Testis (tissue), 2 donors: ENCODE results near the gene FAM221B.

ENCODE experiments used
- POLR2A ChIP-seq: fragments of 450-650 bp; IDR thresholded peaks from one replicate; pipeline ENCODE4 v1.6.1; 2017; ENCODE audit warnings: antibody characterized with exemption, mild to moderate bottlenecking, moderate library complexity
- TF ChIP-seq, protein P1 (sequence below), 3 experiments: fragments of 450-650 bp in 2 of 3; fragments of 200-600 bp in 1 of 3; sonication (generic) in 1 of 3; IDR thresholded peaks; one replicate each; pipeline ENCODE4 v1.5.1; 2016 to 2019; ENCODE audit warnings: antibody characterized with exemption in 3 of 3, mild to moderate bottlenecking in 2 of 3, moderate library complexity in 1 of 3

- TF ChIP-seq, protein P1, sequence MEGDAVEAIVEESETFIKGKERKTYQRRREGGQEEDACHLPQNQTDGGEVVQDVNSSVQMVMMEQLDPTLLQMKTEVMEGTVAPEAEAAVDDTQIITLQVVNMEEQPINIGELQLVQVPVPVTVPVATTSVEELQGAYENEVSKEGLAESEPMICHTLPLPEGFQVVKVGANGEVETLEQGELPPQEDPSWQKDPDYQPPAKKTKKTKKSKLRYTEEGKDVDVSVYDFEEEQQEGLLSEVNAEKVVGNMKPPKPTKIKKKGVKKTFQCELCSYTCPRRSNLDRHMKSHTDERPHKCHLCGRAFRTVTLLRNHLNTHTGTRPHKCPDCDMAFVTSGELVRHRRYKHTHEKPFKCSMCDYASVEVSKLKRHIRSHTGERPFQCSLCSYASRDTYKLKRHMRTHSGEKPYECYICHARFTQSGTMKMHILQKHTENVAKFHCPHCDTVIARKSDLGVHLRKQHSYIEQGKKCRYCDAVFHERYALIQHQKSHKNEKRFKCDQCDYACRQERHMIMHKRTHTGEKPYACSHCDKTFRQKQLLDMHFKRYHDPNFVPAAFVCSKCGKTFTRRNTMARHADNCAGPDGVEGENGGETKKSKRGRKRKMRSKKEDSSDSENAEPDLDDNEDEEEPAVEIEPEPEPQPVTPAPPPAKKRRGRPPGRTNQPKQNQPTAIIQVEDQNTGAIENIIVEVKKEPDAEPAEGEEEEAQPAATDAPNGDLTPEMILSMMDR (IDR thresholded peaks at IDR 0.05), result no peak
- no peak for TF ChIP-seq POLR2A
Observed at GRCh38 chr9:35810122-35810521, 18.4 kb downstream of the FAM221B start.
